HepG2 (cell line): Measurements from ENCODE around the gene CCDC93. TPM values are rescaled to one million over a fixed set of nuclear protein-coding genes. Genes with fewer than 3 reads are reported as not detected.

ENCODE experiments used
- EEA1 ChIP-seq: sonication (generic); formaldehyde crosslinking; IDR thresholded peaks from 2 replicates; pipeline ENCODE4 v1.5.1; 2020; ENCODE audit warnings: mild to moderate bottlenecking, missing genetic modification reagents, borderline replicate concordance
- GPN1 ChIP-seq: sonication (generic); formaldehyde crosslinking; IDR thresholded peaks from 2 replicates; pipeline ENCODE4 v1.5.1; 2020; ENCODE audit warnings: missing genetic modification reagents, borderline replicate concordance
- GTF3A ChIP-seq: sonication (generic); formaldehyde crosslinking; conservative IDR thresholded peaks from 2 replicates; pipeline ENCODE4 v1.4.0; 2020; ENCODE audit warnings: mild to moderate bottlenecking, missing genetic modification reagents
- MTF1 ChIP-seq: sonication (generic); formaldehyde crosslinking; IDR thresholded peaks from 2 replicates; pipeline ENCODE4 v1.5.0; 2020; ENCODE audit warnings: missing genetic modification reagents
- ONECUT2 ChIP-seq: sonication (generic); formaldehyde crosslinking; IDR thresholded peaks from 2 replicates; pipeline ENCODE4 v1.4.0; 2020; ENCODE audit warnings: missing genetic modification reagents
- PHF20 ChIP-seq: sonication (generic); formaldehyde crosslinking; IDR thresholded peaks from 2 replicates; pipeline ENCODE4 v1.5.0; 2020; ENCODE audit warnings: mild to moderate bottlenecking, missing genetic modification reagents
- TBX2 ChIP-seq: sonication (generic); formaldehyde crosslinking; IDR thresholded peaks from 2 replicates; pipeline ENCODE4 v1.5.0; 2020; ENCODE audit warnings: missing genetic modification reagents, mild to moderate bottlenecking, borderline replicate concordance
- TCF12 ChIP-seq, 2 experiments: fragments of 450-650 bp in 1 of 2; sonication (generic) in 1 of 2; formaldehyde crosslinking in 1 of 2; IDR thresholded peaks; 2 replicates each; pipeline versions ENCODE4 v1.6.1 to v1.8.0; 2017 to 2022; ENCODE audit warnings: antibody characterized with exemption in 1 of 2, mild to moderate bottlenecking in 1 of 2, missing genetic modification reagents in 1 of 2, moderate library complexity in 1 of 2
- TFE3 ChIP-seq: IDR thresholded peaks from 2 replicates; pipeline ENCODE4 v1.6.1; 2016
- ZBTB33 ChIP-seq: sonication (generic); formaldehyde crosslinking; IDR thresholded peaks from 2 replicates; pipeline ENCODE4 v1.4.0; 2020; ENCODE audit warnings: missing genetic modification reagents
- ZBTB7B ChIP-seq: sonication (generic); formaldehyde crosslinking; IDR thresholded peaks from 2 replicates; pipeline ENCODE4 v1.4.0; 2020; ENCODE audit warnings: missing genetic modification reagents
- ZNF225 ChIP-seq: sonication (generic); formaldehyde crosslinking; IDR thresholded peaks from 2 replicates; pipeline ENCODE4 v1.4.0; 2020; ENCODE audit warnings: mild to moderate bottlenecking, missing genetic modification reagents
- ZNF333 ChIP-seq: sonication (generic); formaldehyde crosslinking; IDR thresholded peaks from 2 replicates; pipeline ENCODE4 v1.4.0; 2020; ENCODE audit warnings: mild to moderate bottlenecking, missing genetic modification reagents, borderline replicate concordance
- ZNF34 ChIP-seq: sonication (generic); formaldehyde crosslinking; IDR thresholded peaks from 2 replicates; pipeline ENCODE4 v1.4.0; 2020; ENCODE audit warnings: mild to moderate bottlenecking, missing genetic modification reagents, borderline replicate concordance
- ZNF431 ChIP-seq: sonication (generic); formaldehyde crosslinking; IDR thresholded peaks from 2 replicates; pipeline ENCODE4 v1.9.0; 2022; ENCODE audit warnings: missing genetic modification reagents, low read depth, mild to moderate bottlenecking, borderline replicate concordance
- ZNF510 ChIP-seq: sonication (generic); formaldehyde crosslinking; IDR thresholded peaks from 2 replicates; pipeline ENCODE4 v1.4.0; 2020; ENCODE audit warnings: low read depth, mild to moderate bottlenecking, missing genetic modification reagents
- ZNF512B ChIP-seq: sonication (generic); formaldehyde crosslinking; IDR thresholded peaks from 2 replicates; pipeline ENCODE4 v1.5.1; 2020; ENCODE audit warnings: missing genetic modification reagents, mild to moderate bottlenecking, borderline replicate concordance
- ZNF574 ChIP-seq: sonication (generic); formaldehyde crosslinking; IDR thresholded peaks from 2 replicates; pipeline ENCODE4 v1.4.0; 2020; ENCODE audit warnings: missing genetic modification reagents
- polyA plus RNA-seq, 8 experiments: library from polyadenylated mRNA; depleted of rRNA in 3 of 8; stranded (reverse) in 7 of 8; unstranded in 1 of 8; fragments of >200 nt; fragmentation: Illumina TruSeq in 4 of 8; extraction: Trizol in 4 of 8; gene quantifications; 2 replicates each; pipeline versions ENCODE4 v1.2.1 to v1.2.3, GENCODE V29; 2011 to 2016; ENCODE audit warnings: low read depth in 4 of 8, missing spikeins in 1 of 8, mixed read lengths in 1 of 8; ENCODE audit not compliant: insufficient read depth in 1 of 8
- total RNA-seq, 5 experiments: library from RNA; depleted of rRNA; stranded (reverse); fragments of >200 nt; fragmentation: Illumina TruSeq; extraction: Trizol; gene quantifications; 2 replicates each; pipeline ENCODE4 v1.2.3, GENCODE V29; 2016; ENCODE audit warnings: low read depth in 1 of 5

Gene CCDC93
- total and polyA plus RNA-seq, 2 of the 13 experiments (the other 11 are each of a cell fraction or from before 2014, with no cell fraction given): 37.2 to 53.2 TPM

GRCh38 chr2:118013724-118014491 is at the start of gene CCDC93 (continued):
- peak; percentile 50 for TF ChIP-seq ZNF574 (CRISPR knock-in tag)
- TF ChIP-seq ZBTB7B (CRISPR knock-in tag): peak; percentile 10; the same call in 1 of the 2 replicates
- TF ChIP-seq GPN1: no peak
- TF ChIP-seq EEA1 (CRISPR knock-in tag): no peak
- 0 out of 2 replicates have a peak, but pooled peaks have one; percentile 10 for TF ChIP-seq TFE3 (CRISPR knock-in tag)
- no peak for TF ChIP-seq TCF12 (IDR thresholded peaks at IDR 0.05)
- peak; percentile 40; the same call in 1 of the 2 replicates for TF ChIP-seq TCF12 (CRISPR knock-in tag; IDR thresholded peaks at IDR 0.05)
- TF ChIP-seq MTF1 (CRISPR knock-in tag): peak; percentile 89
- TF ChIP-seq ZNF225: peak; percentile 1; the same call in 1 of the 2 replicates
- 0 out of 2 replicates have a peak, but pooled peaks have one; percentile 85 for TF ChIP-seq GTF3A (CRISPR knock-in tag)
- TF ChIP-seq ZNF512B: peak; percentile 81; the same call in 1 of the 2 replicates
- peak; percentile 33; the same call in 1 of the 2 replicates for TF ChIP-seq PHF20 (CRISPR knock-in tag)
- TF ChIP-seq ZNF431 (CRISPR knock-in tag): peak; percentile 15; the same call in 1 of the 2 replicates
- TF ChIP-seq ZNF34: 0 out of 2 replicates have a peak, but pooled peaks have one; percentile 86
- TF ChIP-seq TBX2 (CRISPR knock-in tag): peak; percentile 6
- peak; percentile 51; the same call in 1 of the 2 replicates for TF ChIP-seq ZNF333 (CRISPR knock-in tag)
- no peak for TF ChIP-seq ZBTB33 (CRISPR knock-in tag)
- TF ChIP-seq ZNF510 (CRISPR knock-in tag): peak; percentile 89; the same call in 1 of the 2 replicates
- 0 out of 2 replicates have a peak, but pooled peaks have one; percentile 21 for TF ChIP-seq ONECUT2
